GOT3 (cell line): Measurements from ENCODE around the gene PARD3.

Experiments
- DNase-seq: peaks from one replicate; lab custom pipeline; 2025; ENCODE audit warnings: mixed read lengths; lab: John Stamatoyannopoulos, UW

Gene PARD3

DNA sequence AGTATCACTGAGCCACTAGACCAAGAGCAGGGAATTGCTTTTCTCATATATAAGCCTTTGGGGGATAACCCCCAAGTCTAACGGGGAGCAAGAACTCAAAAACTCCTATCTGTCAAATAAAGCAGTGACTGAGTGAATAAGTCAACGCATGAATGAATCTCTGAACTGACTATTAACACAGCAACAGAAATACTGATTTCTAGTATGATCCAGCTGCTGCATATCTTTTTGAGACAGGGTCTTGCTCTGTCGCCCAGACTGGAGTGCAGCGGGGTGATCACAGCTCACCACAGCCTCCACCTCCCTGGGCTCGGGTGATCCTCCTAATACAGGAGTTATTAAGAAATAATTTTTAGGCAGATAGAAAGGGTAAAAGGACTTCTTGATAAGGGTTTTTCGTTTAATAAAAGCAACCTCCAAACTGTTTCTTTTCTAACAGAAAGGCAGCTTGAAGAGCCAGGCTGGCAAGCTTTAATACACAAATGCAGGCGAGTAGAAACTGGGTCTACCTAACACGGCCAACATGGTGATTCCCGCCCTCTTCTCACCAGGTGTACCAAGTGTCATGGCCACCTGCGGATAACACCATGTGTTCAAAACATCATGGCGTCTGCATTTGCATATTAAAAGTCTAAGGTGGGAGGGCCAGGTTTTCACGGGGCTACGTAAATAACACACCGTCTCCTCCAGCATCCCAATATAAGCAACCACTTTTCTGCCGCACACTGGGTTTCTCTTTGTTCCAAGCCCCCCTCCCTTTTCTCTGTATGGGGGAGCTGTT lies 631.9 kb downstream of the PARD3 start:
- no peak for DNase-seq

DNA sequence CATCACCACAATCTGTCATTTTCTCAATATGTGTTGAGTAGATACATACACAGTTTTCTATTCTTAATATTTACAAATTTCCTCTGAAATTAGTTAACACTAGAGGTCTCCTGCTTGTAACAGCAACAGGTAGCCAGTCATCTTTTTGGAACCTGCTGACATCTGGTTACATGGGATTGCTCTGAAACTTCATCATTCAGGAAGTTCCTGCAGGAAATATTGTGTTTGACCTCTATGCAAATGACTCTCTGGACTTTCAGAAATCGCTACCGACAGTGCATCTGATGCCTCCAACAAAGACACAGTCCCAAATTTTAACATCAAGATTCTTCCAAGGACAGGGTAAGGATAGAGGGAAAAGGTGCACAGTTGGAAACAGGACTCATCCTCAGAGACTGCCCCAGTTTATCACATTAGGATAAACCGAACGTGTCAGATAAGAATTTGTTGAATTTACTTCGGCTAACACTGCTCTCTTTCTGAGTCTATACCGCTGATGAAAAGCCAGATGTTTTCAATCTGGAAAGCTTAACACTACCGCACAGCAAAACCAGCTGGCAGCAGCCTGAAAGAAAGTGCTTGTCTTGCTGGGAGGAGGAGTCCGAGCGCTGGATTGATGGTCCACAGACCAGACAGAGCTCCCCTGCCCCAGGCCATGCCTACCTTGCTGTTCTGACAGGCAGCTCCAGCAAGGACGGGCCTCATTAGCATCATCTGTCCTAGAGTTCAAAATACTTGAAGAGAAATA lies 633.4 kb downstream of the PARD3 start:
- DNase-seq = no peak

- no peak for DNase-seq
Measured at GRCh38 chr10:34180749-34181148, 634.3 kb downstream of the PARD3 start.

DNA sequence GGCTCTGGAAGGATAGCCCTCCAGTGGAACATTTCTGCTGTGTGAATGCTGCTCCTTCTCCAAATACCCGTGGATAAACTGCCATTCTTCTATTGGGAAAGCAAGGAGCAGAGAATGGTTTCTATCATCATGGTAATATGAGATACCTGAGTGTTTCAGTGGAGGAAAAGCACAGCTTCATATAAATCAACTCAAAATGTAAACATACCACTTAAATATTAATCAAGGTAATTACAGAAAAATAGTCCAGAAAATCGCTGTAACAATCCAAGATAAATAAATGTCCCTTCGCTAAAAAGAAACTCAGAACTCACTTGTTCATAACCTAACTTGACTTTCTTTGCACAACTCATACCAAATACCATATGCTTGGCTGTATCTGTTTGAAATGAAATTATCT lies 635.8 kb downstream of the PARD3 start:
- DNase-seq = no peak

- no peak for DNase-seq
Measured at GRCh38 chr10:34178756-34179155, 636.3 kb downstream of the PARD3 start.

DNA sequence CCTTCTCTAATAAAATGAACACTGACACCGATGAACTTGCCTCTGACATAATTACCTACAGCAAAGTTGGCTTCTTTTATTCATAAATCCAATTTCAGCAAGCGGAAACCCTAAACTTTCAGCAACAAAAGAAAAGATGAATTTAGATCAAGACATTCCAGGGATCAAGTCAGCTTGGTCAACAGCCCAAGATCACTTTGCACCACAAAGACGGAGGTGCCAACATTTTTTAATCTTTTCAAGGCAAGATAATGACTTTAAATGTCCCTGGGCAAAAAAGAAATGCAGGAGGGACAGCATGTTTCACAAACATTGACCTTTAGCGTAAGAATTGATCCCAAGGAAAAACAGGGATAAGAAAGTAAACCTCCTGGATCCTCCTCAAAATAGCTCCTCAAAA lies 636.9 kb downstream of the PARD3 start:
- DNase-seq = no peak

GRCh38 chr10:34177445-34177844 lies 637.7 kb downstream of the PARD3 start:
- DNase-seq = no peak

DNA sequence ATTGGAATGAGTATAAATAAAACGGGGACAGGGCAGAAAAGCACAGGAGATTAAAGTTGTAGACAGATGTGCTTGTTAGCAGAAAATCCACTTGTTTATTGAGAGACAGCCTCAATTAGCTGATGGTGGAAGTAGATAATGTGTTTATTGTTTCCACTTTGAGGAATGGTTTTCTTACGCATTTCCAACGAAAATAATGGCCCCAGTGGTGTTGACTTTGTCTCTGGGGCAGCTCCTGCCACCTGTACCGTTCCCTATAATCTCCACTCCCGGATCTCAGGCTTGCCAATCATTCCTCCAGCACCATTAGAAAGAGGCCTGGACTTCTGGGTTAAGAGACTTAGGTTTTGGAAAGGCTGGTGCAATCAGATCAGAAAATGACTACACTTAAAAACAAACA lies 638.7 kb downstream of the PARD3 start:
- DNase-seq = no peak

GRCh38 chr10:34175121-34175520 lies 640.0 kb downstream of the PARD3 start:
- DNase-seq = no peak

- DNase-seq = no peak
Measured at GRCh38 chr10:34172936-34173533, 642.1 kb downstream of the PARD3 start.

DNA sequence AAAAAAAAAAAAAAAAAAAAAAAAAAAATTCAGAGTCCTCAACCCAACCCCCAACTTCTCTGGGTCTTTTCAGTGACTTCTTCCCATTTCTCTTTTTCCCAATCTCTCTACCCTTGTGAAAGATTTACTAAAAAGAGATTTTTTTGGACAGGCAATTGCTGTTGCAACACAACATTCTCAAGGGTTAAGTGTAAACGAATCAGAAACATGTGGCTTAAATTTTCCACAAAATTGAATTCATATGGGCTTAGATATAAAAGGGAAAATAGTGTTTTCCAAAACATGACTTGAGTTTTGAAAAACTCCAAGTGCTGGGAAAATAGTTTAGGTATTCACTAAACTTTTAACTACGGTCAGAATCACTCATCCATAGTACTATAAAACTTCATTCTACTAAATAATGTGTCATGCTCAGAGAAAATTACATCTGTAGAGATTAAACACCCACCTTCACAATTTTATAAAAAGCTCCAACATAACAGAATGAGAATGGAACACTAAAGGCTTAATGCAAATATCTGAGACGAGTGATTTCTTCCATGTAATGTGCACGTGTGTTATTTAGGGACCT lies 643.1 kb downstream of the PARD3 start:
- no peak for DNase-seq

DNA sequence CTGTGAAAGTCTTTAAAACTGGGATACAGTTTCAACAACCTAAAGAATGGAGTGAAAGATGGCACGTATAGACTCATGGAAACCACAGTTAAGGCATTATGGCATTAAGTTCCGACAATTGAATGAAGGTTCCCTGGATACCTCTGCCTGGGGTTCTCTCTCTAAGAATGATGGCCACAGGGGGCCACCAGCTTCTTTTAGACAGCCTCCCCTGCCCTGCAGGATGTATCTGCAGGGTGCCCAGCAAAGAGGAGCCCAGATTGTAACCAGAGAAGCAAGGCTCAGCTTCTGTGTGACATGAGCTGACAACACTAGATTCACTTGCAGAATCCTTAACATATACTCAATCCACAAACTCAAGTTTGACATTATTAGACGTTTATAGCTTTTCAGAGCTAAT lies 645.4 kb downstream of the PARD3 start:
- no peak for DNase-seq

- no peak for DNase-seq
Measured at GRCh38 chr10:34169131-34169530, 646.0 kb downstream of the PARD3 start.

DNA sequence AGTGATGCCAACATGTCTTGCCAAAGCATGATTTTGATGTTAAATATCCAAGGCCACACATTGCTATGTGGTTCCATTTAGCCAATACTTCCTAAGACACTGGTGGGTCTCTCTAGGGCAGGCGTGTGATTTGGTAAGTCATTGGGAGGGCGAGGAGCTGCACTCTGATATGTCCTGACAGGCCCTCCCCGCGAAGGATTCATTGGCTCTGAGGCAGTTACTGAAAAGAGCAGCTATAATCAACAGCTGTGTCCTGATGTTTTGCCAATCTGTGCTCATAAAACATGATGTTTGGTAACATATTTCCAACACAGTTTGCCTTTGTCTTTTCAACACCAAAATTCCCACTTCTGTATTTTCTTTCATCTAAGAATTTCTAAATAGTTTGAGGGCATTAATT lies 646.7 kb downstream of the PARD3 start:
- DNase-seq = no peak

DNA sequence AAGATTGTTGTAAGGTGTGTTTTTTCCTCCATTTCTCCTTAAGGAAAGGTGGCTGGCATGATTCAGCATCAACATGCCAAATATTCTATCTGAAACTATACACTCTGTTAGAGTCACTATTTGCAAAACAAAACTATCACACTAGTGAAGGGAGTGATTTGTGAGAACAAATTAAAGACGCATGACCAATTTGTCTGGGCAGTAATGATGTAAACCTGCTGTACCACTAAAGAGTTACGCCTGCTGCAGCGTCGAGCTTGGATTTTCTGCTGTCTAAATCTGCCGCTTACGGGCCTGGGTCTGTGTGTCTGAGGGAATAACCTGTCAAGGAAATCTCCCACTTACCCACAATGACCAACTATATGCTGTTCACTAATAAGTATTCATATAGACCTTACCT lies 648.3 kb downstream of the PARD3 start:
- DNase-seq = no peak

- DNase-seq = no peak
Measured at GRCh38 chr10:34166354-34166753, 648.7 kb downstream of the PARD3 start.

DNA sequence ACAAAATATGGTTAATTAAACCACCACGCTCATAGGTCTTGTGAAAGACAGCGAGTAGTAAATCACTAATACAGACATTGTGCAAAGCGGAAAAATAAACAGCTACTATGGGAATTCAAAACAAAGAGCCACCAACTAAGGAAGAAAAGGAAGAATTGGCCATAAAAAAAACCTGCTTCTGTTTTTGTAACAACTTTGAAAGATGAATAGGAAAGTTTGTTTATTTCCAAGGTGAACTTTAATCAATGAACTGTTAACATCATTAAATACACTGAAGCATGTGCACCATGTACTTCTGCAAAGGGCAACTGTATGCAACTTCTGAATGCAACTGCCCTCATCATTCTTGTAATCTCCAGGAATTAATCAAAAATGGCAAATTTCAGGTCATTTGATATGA lies 651.1 kb downstream of the PARD3 start:
- no peak for DNase-seq

GRCh38 chr10:34163075-34163905 lies 651.8 kb downstream of the PARD3 start:
- no peak for DNase-seq

- no peak for DNase-seq
Measured at GRCh38 chr10:34161777-34162370, 653.2 kb downstream of the PARD3 start.

DNA sequence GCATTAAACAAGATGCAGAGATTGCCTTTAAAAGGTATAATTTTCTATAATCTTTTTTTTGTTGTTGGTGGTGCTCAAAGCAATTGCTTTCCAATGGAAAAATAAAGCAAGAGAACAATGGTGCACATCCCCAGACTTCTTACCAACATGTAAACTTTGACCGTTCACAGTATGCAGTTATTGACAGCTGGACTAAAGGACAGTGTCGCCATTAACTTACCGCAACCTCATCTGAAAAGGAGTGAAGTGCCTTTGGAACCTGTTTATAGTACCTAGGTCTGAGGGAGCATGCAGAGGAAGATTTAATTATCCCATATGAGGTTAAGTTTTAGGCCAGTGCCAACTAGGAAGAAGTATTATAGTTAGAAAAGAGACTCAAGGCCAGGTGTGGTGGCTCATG lies 654.5 kb downstream of the PARD3 start:
- no peak for DNase-seq

GRCh38 chr10:34157501-34157900 lies 657.6 kb downstream of the PARD3 start:
- DNase-seq = no peak
